Lower lobe of right lung (tissue), 2 donors: Measurements from ENCODE around the gene WDHD1. TPM values are rescaled to one million over a fixed set of nuclear protein-coding genes. Genes with fewer than 3 reads are reported as not detected.

Experiments used
- ATAC-seq, 2 donors: fragments of 200-7000 bp; cut with Tn5 transposase; one replicate each; pipeline ENCODE4 v1.9.1; 2020 to 2022; ENCODE audit warnings: mild to moderate bottlenecking in 2 of 2, moderate library complexity in 2 of 2
- DNase-seq: peaks from one replicate; pipeline ENCODE4 v3.0.0-alpha.2; 2020
- H3K27ac ChIP-seq: fragments of 200-600 bp; one replicate; pipeline ENCODE4 v1.8.0; 2022
- H3K27me3 ChIP-seq: fragments of 200-600 bp; one replicate; pipeline ENCODE4 v1.8.0; 2022; ENCODE audit warnings: low read depth
- H3K36me3 ChIP-seq: fragments of 200-600 bp; one replicate; pipeline ENCODE4 v1.8.0; 2022; ENCODE audit warnings: mild to moderate bottlenecking
- H3K4me1 ChIP-seq: fragments of 200-600 bp; one replicate; pipeline ENCODE4 v1.8.0; 2022
- H3K4me3 ChIP-seq: fragments of 200-600 bp; one replicate; pipeline ENCODE4 v1.8.0; 2022; ENCODE audit warnings: mild to moderate bottlenecking
- H3K9me3 ChIP-seq: fragments of 200-600 bp; one replicate; pipeline ENCODE4 v1.8.0; 2022
- intact Hi-C: fragments of 100-400 bp; cut with DNase I; formaldehyde crosslinking; loops from one replicate; pipeline ENCODE4 v1.11.0; 2022
- total RNA-seq: library from RNA; stranded (reverse); fragmentation: NEBNext Ultra II Directional; extraction: Animal tissue kit (Norgen Biotek cat#: 25700); gene quantifications from one replicate; pipeline ENCODE4 v1.2.1, GENCODE V29; 2021
- TF ChIP-seq, protein P1 (sequence below): fragments of 200-600 bp; IDR thresholded peaks from one replicate; pipeline ENCODE4 v1.8.0; 2022; ENCODE audit warnings: antibody characterized with exemption, mild to moderate bottlenecking
- donor health status: DM: no; HTN: yes; CAD: no; lungs with severe emphysema.

WDHD1 gene
- total RNA-seq, 1 donor from 2014 or later, result 3.5 TPM

- DNase-seq (peak; percentile 94), ATAC-seq (peak; percentile 99 to 100)
- intact Hi-C loops, result no loop called here
- H3K4me1 ChIP-seq, result peaks cover 39% of the 10 kb centered on the region
- H3K27ac ChIP-seq, result peak within 1 kb of the TSS; percentile 100
- TF ChIP-seq, protein P1, sequence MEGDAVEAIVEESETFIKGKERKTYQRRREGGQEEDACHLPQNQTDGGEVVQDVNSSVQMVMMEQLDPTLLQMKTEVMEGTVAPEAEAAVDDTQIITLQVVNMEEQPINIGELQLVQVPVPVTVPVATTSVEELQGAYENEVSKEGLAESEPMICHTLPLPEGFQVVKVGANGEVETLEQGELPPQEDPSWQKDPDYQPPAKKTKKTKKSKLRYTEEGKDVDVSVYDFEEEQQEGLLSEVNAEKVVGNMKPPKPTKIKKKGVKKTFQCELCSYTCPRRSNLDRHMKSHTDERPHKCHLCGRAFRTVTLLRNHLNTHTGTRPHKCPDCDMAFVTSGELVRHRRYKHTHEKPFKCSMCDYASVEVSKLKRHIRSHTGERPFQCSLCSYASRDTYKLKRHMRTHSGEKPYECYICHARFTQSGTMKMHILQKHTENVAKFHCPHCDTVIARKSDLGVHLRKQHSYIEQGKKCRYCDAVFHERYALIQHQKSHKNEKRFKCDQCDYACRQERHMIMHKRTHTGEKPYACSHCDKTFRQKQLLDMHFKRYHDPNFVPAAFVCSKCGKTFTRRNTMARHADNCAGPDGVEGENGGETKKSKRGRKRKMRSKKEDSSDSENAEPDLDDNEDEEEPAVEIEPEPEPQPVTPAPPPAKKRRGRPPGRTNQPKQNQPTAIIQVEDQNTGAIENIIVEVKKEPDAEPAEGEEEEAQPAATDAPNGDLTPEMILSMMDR, result peak; percentile 100
- peaks cover 3% of the 10 kb centered on the region for H3K36me3 ChIP-seq
- peak within 1 kb of the TSS; percentile 79 for H3K4me3 ChIP-seq
- H3K9me3 ChIP-seq, result no peaks in the 10 kb centered on the region
- H3K27me3 ChIP-seq, result no peaks in the 10 kb centered on the region
Measured at GRCh38 chr14:55051423-55052268, 24.7 kb upstream of the WDHD1 start, which contains the start of gene MAPK1IP1L. Gene MAPK1IP1L (plus strand): TSS chr14:55051647. CDS start chr14:55061684, 10,037 bp downstream.

GRCh38 chr14:55051165-55051422 is 24.2 kb upstream of the WDHD1 start:
- ATAC-seq (no peak), DNase-seq (no peak)
- Histone ChIP-seq H3K9me3 (no peaks in the 10 kb centered on the region), H3K27ac (peak overlapping the region; percentile 100), H3K36me3 (peaks cover 3% of the 10 kb centered on the region), H3K27me3 (no peaks in the 10 kb centered on the region), H3K4me3 (peak overlapping the region; percentile 79), H3K4me1 (peaks cover 39% of the 10 kb centered on the region)
- intact Hi-C loops, result no loop called here
- TF ChIP-seq, protein P1, result no peak

GRCh38 chr14:55048900-55049436 is 22.1 kb upstream of the WDHD1 start:
- Histone ChIP-seq H3K27me3 (no peaks in the 10 kb centered on the region), H3K36me3 (peaks cover 5% of the 10 kb centered on the region), H3K4me3 (no peak overlapping the region), H3K4me1 (peaks cover 22% of the 10 kb centered on the region), H3K27ac (no peak overlapping the region), H3K9me3 (no peaks in the 10 kb centered on the region)
- TF ChIP-seq, protein P1, result no peak
- intact Hi-C loops, result no loop called here
- DNase-seq, result no peak
- no peak for ATAC-seq

DNA sequence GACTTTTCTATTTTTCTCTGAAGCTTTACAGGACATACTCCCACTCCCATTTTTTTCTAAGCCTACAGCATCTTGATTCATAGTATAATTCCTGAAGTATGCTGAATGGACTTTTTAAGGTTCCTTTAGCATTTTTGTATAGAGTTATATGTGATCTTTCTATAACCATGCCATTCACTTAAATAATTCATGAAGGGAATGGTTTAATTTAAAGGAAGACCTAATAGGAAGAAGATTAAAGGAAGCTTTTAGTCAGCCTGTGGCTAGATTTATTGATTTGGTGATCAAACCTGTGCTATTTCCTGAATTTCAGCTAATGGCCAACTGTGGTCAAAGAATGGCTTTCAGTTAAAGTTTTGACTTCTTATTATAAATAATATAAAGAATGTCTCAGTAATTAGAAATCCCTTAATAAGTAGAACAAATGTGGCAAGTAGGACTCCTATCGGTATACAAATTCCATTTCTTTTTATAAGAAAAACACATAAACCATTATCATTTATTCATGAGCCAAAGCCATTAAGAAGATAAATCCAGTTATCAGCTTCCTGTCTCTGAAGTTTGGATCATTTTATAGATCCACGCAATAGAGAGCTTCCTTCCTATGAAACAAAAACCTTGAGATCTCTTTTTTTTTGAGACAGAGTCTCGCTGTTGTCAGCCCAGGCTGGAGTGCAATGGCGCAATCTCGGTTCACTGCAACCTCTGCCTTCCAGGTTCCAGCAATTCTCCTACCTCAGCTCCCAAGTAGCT is 20.6 kb upstream of the WDHD1 start:
- no peaks in the 10 kb centered on the region for H3K9me3 ChIP-seq
- H3K27ac ChIP-seq, result no peak overlapping the region
- ATAC-seq (no peak), DNase-seq (no peak)
- H3K4me1 ChIP-seq, result peaks cover 7% of the 10 kb centered on the region
- H3K4me3 ChIP-seq, result no peak overlapping the region
- TF ChIP-seq, protein P1, result no peak
- H3K27me3 ChIP-seq, result no peaks in the 10 kb centered on the region
- H3K36me3 ChIP-seq, result peaks cover 16% of the 10 kb centered on the region
- intact Hi-C loops, result no loop called here

- TF ChIP-seq, protein P1, result no peak
- no peak for ATAC-seq
- no peak overlapping the region for H3K27ac ChIP-seq
- H3K9me3 ChIP-seq, result no peaks in the 10 kb centered on the region
- intact Hi-C loops, result no loop called here
- H3K4me3 ChIP-seq, result no peak overlapping the region
- H3K27me3 ChIP-seq, result no peaks in the 10 kb centered on the region
- peaks cover 16% of the 10 kb centered on the region for H3K36me3 ChIP-seq
- no peak for DNase-seq
- H3K4me1 ChIP-seq, result no peaks in the 10 kb centered on the region
Measured at GRCh38 chr14:55045087-55045486, 18.2 kb upstream of the WDHD1 start.
